Heart left ventricle (tissue), 13 donors: Measurements from ENCODE around the gene FMOD.

Experiments used
- POLR2A ChIP-seq, 2 donors: fragments of 450-650 bp; IDR thresholded peaks; one replicate each; pipeline ENCODE4 v1.6.1; 2017; ENCODE audit warnings: antibody characterized with exemption in 2 of 2, mild to moderate bottlenecking in 2 of 2, moderate library complexity in 2 of 2
- TF ChIP-seq, protein P1 (sequence below), 12 donors: fragments of 200-600 bp; sonication (generic) in 4 of 12; IDR thresholded peaks; one replicate each; pipeline versions ENCODE4 v1.5.0 to v1.8.0; 2018 to 2022; ENCODE audit warnings: antibody characterized with exemption in 12 of 12, mild to moderate bottlenecking in 5 of 12
- donor health status: ischemic (EF 13 %, LVEDD 7.1; RV severe dilation, severe dysfunction).
- donor health status: DM: no; HTN: yes; CAD: no.
- donor health status: DM: no; HTN: no; CAD: no.
- donor health status: ischemic (EF 25% LVEDD 6.9; RV normal size, moderate dysfunction).
- donor health status: ischemic (EF 25% LVEDD 5.7; RV mildly dilated, moderate dysfunction).
- donor health status: ischemic (EF 35%, LVEDD 5.7; RV mildly dilated, moderate dysfunction).
- donor health status: nonischemic (EF 11% LVEDD 7.7; RV severe dilation, severe dysfunction).
- donor health status: DM: yes; HTN: yes; CAD: no.
- donor health status: PGD.
- donor health status: ischemic (EF 29% LVEDD 5.4; RV normal size, mild dysfunction).
- donor health status: nonischemic (EF 23%, LVEDD 6.1; RV moderate dilation, normal function).

DNA sequence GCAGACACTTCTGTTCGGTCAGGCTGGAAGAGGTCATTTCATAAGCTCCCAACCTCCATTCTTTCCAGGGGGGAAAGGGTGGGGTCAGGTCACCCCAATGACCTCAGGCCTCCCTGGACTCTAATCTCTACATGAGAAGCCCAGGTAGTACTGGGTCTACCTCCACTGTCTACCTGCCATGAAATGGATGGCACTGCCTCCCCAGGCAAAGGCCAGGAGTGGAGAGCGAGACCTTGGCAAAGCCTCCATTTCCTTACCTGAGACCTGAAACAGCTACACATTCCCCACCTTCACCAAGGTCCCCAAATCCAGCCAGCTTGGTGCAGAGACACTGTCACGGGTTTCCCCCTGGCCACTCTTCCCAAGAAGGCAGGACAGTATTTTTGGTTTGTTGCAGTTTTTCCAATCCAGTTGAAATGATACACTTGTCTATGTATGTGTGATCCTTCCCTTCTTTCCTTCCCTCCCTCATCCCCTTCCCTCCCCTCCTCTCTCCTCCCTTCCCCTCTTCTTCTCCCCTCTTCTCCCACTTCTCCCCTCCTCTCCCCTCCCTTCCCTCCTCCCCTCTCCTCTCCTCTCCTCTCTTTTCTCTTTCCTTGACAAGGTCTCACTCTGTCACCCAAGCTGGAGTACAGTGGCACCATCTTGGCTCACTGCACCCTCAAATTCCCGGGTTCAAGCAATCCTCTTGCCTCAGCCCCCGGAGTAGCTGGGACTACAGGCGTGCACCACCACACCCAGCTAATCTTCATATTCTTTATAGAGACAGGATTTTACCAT lies 29.5 kb downstream of the FMOD start:
- TF ChIP-seq, protein P1, sequence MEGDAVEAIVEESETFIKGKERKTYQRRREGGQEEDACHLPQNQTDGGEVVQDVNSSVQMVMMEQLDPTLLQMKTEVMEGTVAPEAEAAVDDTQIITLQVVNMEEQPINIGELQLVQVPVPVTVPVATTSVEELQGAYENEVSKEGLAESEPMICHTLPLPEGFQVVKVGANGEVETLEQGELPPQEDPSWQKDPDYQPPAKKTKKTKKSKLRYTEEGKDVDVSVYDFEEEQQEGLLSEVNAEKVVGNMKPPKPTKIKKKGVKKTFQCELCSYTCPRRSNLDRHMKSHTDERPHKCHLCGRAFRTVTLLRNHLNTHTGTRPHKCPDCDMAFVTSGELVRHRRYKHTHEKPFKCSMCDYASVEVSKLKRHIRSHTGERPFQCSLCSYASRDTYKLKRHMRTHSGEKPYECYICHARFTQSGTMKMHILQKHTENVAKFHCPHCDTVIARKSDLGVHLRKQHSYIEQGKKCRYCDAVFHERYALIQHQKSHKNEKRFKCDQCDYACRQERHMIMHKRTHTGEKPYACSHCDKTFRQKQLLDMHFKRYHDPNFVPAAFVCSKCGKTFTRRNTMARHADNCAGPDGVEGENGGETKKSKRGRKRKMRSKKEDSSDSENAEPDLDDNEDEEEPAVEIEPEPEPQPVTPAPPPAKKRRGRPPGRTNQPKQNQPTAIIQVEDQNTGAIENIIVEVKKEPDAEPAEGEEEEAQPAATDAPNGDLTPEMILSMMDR (IDR thresholded peaks at IDR 0.05), result no peak
- TF ChIP-seq POLR2A (IDR thresholded peaks at IDR 0.05), result no peak
